Skeletal muscle satellite cell (primary cell): ENCODE results near the gene KCNA1.

Experiments used
- H3K27me3 ChIP-seq: 2 replicates; pipeline ENCODE4 v1.7.0; 2013; ENCODE audit warnings: low read length; ENCODE audit not compliant: control insufficient read depth, insufficient read depth
- H3K36me3 ChIP-seq: 2 replicates; pipeline ENCODE4 v1.7.0; 2013; ENCODE audit warnings: mild to moderate bottlenecking, control low read depth, low read length; ENCODE audit not compliant: insufficient read depth
- H3K4me1 ChIP-seq: 2 replicates; pipeline ENCODE4 v1.7.0; 2013; ENCODE audit warnings: low read length; ENCODE audit not compliant: control insufficient read depth, insufficient read depth
- H3K4me2 ChIP-seq: 2 replicates; pipeline ENCODE4 v1.7.0; 2013; ENCODE audit warnings: mild to moderate bottlenecking, low read length
- H3K4me3 ChIP-seq: 2 replicates; pipeline ENCODE4 v1.7.0; 2013; ENCODE audit warnings: low read length
- H3K9ac ChIP-seq: 2 replicates; pipeline ENCODE4 v1.7.0; 2013; ENCODE audit warnings: mild to moderate bottlenecking, low read depth, low read length, moderate library complexity
- H3K9me3 ChIP-seq: replicated peaks from 2 replicates; pipeline ENCODE4 v1.7.0; 2013; ENCODE audit warnings: mild to moderate bottlenecking, control low read depth, low read length

The KCNA1 gene

GRCh38 chr12:4962539-4963486, 53.1 kb downstream of the KCNA1 start:
- H3K27me3 ChIP-seq = peaks cover 3% of the 10 kb centered on the region
- H3K4me1 ChIP-seq = peaks cover 19% of the 10 kb centered on the region
- H3K36me3 ChIP-seq = no peaks in the 10 kb centered on the region
- no peaks in the 10 kb centered on the region for H3K9me3 ChIP-seq
- H3K4me2 ChIP-seq = no peak overlapping the region
- no peak overlapping the region for H3K4me3 ChIP-seq
- no peak overlapping the region for H3K9ac ChIP-seq
